ENCODE results near the gene HOXC9. TPM values are rescaled to one million over a fixed set of nuclear protein-coding genes. Genes with fewer than 3 reads are reported as not detected.
A peak's percentile ranks its signal among the peaks of the same experiment; 100 is the strongest.

HOXC9 gene
- polyA plus RNA-seq, 3 donors from 2014 or later = not detected

- peaks cover 0 to 11% (median 0%) of the 10 kb centered on the region in 6 donors for H3K9me3 Mint-ChIP-seq
- no peaks in the 10 kb centered on the region for H3K36me3 Mint-ChIP-seq
- H3K4me1 Mint-ChIP-seq = peaks cover 24 to 43% of the 10 kb centered on the region in 2 donors
- peaks cover 73 to 82% (median 75%) of the 10 kb centered on the region in 3 donors for H3K27me3 Mint-ChIP-seq (ENCODE audit: low read depth in 3 of 3)
- DNase-seq = no peak
- peak overlapping the region; percentile 63 to 78 (median 74) for H3K4me3 Mint-ChIP-seq
- H3K27ac Mint-ChIP-seq = no peak overlapping the region
Observed at GRCh38 chr12:53975064-53975471, 24.9 kb upstream of the HOXC9 start.

- H3K36me3 Mint-ChIP-seq = no peaks in the 10 kb centered on the region
- H3K4me3 Mint-ChIP-seq = peak overlapping the region; percentile 63 to 78 (median 74)
- peaks cover 24 to 43% of the 10 kb centered on the region in 2 donors for H3K4me1 Mint-ChIP-seq
- DNase-seq = no peak
- peaks cover 72 to 83% (median 77%) of the 10 kb centered on the region in 3 donors for H3K27me3 Mint-ChIP-seq (ENCODE audit: low read depth in 3 of 3)
- peaks cover 0 to 11% (median 0%) of the 10 kb centered on the region in 6 donors for H3K9me3 Mint-ChIP-seq
- H3K27ac Mint-ChIP-seq = peak overlapping the region in 1 of 6 donors; percentile 51
Observed at GRCh38 chr12:53975479-53976152, 24.3 kb upstream of the HOXC9 start.

DNA sequence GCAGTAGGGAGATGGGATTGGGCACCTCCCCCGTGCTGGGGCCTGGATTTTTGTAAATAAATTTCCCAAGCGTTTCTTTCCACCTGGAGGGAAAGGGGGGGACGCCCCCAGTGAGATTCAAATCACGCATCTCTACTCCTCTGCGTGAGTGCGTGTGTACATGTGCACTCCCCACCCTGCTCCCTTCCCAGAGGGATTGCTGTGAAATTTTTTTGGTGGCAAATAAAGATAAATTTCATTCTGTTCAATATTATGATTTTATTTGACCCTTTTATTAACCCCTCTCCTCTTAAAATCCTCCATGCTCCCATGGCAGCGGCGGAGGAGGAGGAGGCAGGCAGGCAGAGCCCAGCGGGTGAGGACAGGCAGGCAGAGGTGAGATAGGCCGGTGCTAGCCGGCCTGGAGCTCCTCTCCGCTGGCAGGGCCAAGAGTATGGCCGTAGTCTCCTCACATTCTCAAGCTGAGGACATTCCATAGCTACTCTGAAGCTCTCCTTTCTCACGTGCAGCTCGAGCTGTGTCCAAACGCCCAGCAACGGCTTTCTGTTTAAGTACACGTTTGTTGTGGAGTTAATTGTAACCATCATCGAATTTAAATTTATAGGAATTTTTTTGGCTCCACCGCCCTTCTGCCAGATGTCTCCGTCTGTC, 23.7 kb upstream of the HOXC9 start:
- H3K9me3 Mint-ChIP-seq = peaks cover 0 to 11% (median 0%) of the 10 kb centered on the region in 6 donors
- H3K4me1 Mint-ChIP-seq = peaks cover 24 to 43% of the 10 kb centered on the region in 2 donors
- H3K27ac Mint-ChIP-seq = peak overlapping the region in 1 of 6 donors; percentile 51
- H3K36me3 Mint-ChIP-seq = peaks cover 0 to 3% (median 0%) of the 10 kb centered on the region in 3 donors
- DNase-seq = no peak
- peak overlapping the region in 3 of 5 donors; percentile 7 to 77 (median 18) for H3K4me3 Mint-ChIP-seq
- H3K27me3 Mint-ChIP-seq (ENCODE audit: low read depth in 3 of 3) = peaks cover 73 to 83% (median 77%) of the 10 kb centered on the region in 3 donors

- peaks cover 24 to 43% of the 10 kb centered on the region in 2 donors for H3K4me1 Mint-ChIP-seq
- peaks cover 0 to 3% (median 0%) of the 10 kb centered on the region in 3 donors for H3K36me3 Mint-ChIP-seq
- no peak overlapping the region for H3K27ac Mint-ChIP-seq
- H3K27me3 Mint-ChIP-seq (ENCODE audit: low read depth in 3 of 3) = peaks cover 71 to 82% (median 80%) of the 10 kb centered on the region in 3 donors
- H3K4me3 Mint-ChIP-seq = peak overlapping the region in 2 of 5 donors; percentile 7 to 27
- no peak for DNase-seq
- H3K9me3 Mint-ChIP-seq = peaks cover 0 to 11% (median 0%) of the 10 kb centered on the region in 6 donors
Observed at GRCh38 chr12:53976823-53977595, 23.0 kb upstream of the HOXC9 start.

DNA sequence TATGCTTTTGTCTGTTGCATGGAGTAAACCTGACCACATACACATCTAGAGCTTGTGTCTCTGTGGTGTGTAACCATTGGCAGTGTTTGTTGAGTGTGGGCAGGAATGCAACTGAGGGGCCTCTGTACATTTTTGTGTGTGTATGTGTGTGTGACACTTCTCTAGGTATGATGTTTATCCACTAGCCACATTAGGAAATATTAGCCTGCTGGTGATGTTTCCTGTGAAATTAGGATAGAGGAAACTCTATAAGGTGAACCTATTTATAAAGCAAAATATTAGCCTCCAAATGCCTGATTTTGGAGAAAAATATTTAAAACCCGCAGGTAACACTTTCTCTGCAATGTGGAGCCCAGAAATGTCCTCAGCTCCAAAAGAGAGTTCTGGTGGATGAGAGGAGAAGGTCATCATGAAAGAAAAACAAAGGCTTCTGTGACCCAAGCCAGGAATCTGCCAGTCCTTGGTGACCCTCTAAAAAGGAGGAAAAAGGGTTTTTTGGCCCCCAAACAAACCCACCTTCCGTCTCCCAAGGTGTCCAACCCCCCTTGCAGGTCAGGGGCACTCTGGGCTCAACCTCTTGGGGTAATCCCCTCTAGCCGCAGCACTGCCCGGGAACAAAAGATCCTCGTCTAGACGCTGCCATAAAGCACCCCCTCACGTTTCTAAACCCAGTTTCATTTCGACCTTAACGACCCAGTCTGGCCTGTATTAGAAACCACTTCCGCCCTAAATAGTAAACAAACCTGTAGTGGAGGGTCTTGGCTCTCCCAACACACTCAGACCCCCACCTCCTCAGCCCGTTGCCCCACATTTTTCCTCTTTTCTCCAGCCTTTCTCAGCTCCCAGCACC, 22.1 kb upstream of the HOXC9 start:
- H3K9me3 Mint-ChIP-seq = peaks cover 0 to 11% (median 0%) of the 10 kb centered on the region in 6 donors
- H3K4me3 Mint-ChIP-seq = peak overlapping the region in 1 of 5 donors; percentile 34
- H3K27me3 Mint-ChIP-seq (ENCODE audit: low read depth in 3 of 3) = peaks cover 66 to 82% (median 79%) of the 10 kb centered on the region in 3 donors
- H3K27ac Mint-ChIP-seq = no peak overlapping the region
- peaks cover 24 to 41% of the 10 kb centered on the region in 2 donors for H3K4me1 Mint-ChIP-seq
- no peak for DNase-seq
- H3K36me3 Mint-ChIP-seq = peaks cover 0 to 3% (median 0%) of the 10 kb centered on the region in 3 donors

- H3K4me1 Mint-ChIP-seq = peaks cover 18 to 33% of the 10 kb centered on the region in 2 donors
- no peak for DNase-seq
- peaks cover 65 to 84% (median 78%) of the 10 kb centered on the region in 3 donors for H3K27me3 Mint-ChIP-seq (ENCODE audit: low read depth in 3 of 3)
- no peak overlapping the region for H3K27ac Mint-ChIP-seq
- peaks cover 0 to 4% (median 0%) of the 10 kb centered on the region in 6 donors for H3K9me3 Mint-ChIP-seq
- peaks cover 0 to 3% (median 0%) of the 10 kb centered on the region in 3 donors for H3K36me3 Mint-ChIP-seq
- no peak overlapping the region for H3K4me3 Mint-ChIP-seq
Observed at GRCh38 chr12:53978477-53979356, 21.2 kb upstream of the HOXC9 start.

DNA sequence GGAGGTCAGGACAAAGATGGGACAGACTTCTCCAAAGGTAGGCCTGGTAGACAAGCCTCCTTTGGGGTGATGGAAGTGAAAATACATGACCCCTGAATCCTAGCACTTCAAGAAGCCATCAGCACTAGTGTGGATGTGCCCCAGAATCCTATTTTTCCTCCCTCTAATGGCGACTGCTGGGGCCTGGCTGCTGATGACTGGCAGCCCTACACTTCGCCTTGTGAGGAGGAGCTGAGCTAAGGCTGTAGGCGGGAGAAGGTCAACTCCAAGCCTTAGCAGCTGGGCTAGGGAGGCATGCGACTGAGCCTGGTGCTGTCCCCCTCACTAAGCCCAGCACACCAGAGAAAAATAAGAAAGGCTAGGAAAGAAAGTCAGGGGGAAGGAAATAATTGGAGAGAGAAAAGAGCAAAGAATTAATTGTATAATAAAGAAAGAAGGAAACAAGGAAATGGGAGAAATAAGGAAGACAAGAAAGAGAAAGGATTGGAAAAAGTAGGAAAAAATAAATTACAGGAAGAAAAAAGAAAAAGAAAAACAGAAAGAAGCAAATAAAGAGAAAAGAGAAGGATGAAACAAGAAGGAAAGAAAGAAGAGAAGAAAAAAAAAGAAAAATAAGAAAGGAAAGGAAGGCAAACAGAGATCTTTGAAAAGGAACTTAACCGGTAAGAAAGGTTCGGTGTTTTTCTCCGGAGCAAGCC, 19.7 kb upstream of the HOXC9 start:
- peak overlapping the region in 1 of 5 donors; percentile 49 for H3K4me3 Mint-ChIP-seq
- H3K36me3 Mint-ChIP-seq = peaks cover 0 to 3% (median 0%) of the 10 kb centered on the region in 3 donors
- peak overlapping the region in 1 of 6 donors; percentile 4 for H3K27ac Mint-ChIP-seq
- peaks cover 16 to 29% of the 10 kb centered on the region in 2 donors for H3K4me1 Mint-ChIP-seq
- no peak for DNase-seq
- peaks cover 65 to 86% (median 83%) of the 10 kb centered on the region in 3 donors for H3K27me3 Mint-ChIP-seq (ENCODE audit: low read depth in 3 of 3)
- no peaks in the 10 kb centered on the region for H3K9me3 Mint-ChIP-seq

DNA sequence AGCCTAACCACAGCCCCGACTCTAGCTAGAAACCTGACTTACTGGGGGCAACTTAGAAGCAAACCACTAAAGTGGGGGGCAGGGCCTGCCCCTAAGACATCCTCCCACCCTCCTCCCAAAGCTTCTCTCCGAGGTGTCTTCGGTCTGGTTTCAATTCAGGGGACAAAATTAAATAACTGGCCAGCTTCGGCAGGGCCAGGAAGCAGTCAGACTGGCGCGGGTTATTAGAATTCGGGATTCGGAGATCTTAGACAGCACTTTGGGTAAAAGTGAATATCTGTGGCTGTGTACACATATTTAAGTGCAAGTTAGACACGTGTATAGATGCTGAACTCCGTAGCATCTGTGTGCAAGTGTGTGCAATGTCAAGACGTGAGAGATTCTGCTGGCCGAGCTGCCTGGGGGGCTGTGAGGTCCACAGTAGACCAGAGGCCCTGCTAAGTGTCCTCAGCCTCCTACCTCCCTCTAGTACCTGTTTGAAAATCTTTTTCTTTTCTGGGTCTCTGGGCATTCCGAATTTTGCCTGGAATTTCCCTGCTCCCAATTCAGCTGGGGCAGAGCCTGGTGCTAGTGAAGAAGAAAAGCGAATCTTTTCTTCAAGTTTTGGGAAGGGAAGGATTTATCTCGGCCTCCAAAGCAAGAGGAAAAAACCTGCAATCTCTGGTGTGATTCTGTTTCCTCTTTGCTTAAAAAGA, 19.0 kb upstream of the HOXC9 start:
- Mint-ChIP-seq H3K4me3 (no peak overlapping the region), H3K36me3 (peaks cover 0 to 3% (median 0%) of the 10 kb centered on the region in 3 donors), H3K4me1 (peaks cover 15 to 28% of the 10 kb centered on the region in 2 donors), H3K27me3 (ENCODE audit: low read depth in 3 of 3) (peaks cover 68 to 86% (median 83%) of the 10 kb centered on the region in 3 donors), H3K9me3 (no peaks in the 10 kb centered on the region), H3K27ac (peak overlapping the region in 1 of 6 donors; percentile 4)
- no peak for DNase-seq

GRCh38 chr12:53981634-53982565, 18.1 kb upstream of the HOXC9 start:
- no peak for DNase-seq
- peaks cover 0 to 3% (median 0%) of the 10 kb centered on the region in 3 donors for H3K36me3 Mint-ChIP-seq
- peaks cover 69 to 87% (median 84%) of the 10 kb centered on the region in 3 donors for H3K27me3 Mint-ChIP-seq (ENCODE audit: low read depth in 3 of 3)
- H3K4me3 Mint-ChIP-seq = peak overlapping the region in 1 of 5 donors; percentile 7
- H3K9me3 Mint-ChIP-seq = no peaks in the 10 kb centered on the region
- H3K27ac Mint-ChIP-seq = no peak overlapping the region
- peaks cover 22 to 33% of the 10 kb centered on the region in 2 donors for H3K4me1 Mint-ChIP-seq

Data from immature natural killer cell (primary cell).